ENCODE results near the gene FAM3B. TPM values are rescaled to one million over a fixed set of nuclear protein-coding genes. Genes with fewer than 3 reads are reported as not detected.

Gene FAM3B
- total RNA-seq, 1 donor from 2014 or later: 4.8 TPM

DNA sequence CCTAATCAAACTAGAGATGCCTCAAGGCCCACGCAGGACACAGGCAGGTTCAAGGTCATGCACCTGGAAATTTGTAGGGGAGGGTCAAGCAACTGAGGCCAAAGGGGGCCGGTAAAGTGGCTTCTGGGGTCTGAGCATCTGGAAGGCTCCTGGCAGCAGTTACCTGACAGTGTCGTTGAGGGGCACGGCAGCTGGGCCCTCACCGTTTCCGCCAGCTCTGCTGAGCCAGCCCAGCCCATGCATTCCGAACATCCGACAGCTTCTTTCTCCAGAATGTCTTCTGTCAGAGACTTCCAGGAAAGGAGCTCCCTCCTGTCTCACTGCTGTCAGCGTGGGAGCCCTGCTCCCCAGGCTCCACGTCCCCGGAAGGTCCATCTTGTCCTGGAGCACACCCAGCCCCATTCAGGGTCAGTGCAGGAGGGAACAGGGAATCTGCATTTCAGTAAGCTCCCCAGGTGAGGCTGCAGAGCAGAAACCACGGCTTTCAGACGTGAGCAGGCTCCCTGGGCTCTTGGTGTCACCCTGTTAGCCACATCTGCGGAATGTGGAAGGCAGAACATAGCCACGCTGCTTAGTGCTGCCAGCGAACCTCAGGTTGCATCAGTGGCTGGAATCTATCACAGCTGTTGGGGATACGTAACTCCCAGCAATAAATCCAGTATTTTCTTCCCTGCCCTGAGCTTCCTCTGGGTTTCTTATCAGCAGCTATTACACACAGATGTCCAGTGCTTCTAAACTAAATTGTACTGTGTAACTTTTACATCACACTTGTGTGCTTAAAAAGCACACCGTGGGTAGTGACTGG, 36.3 kb upstream of the FAM3B start:
- Histone ChIP-seq H3K36me3 (peaks cover 8% of the 10 kb centered on the region), H3K9me3 (no peaks in the 10 kb centered on the region), H3K27me3 (ENCODE audit: low read depth) (no peaks in the 10 kb centered on the region), H3K4me1 (no peaks in the 10 kb centered on the region), H3K27ac (no peak overlapping the region), H3K4me3 (no peak overlapping the region)
- DNase-seq (no peak), ATAC-seq (peak; percentile 11 to 24)
- intact Hi-C loops (cut with DNase I): loop anchor here (5.0 kb wide), 1 partner anchor 182 kb away; no protein-coding TSS in a partner anchor
- TF ChIP-seq CTCF (IDR thresholded peaks at IDR 0.05): no peak

GRCh38 chr21:41282412-41282811, 34.2 kb upstream of the FAM3B start:
- no peaks in the 10 kb centered on the region for H3K27me3 ChIP-seq (ENCODE audit: low read depth)
- H3K27ac ChIP-seq: no peak overlapping the region
- no peaks in the 10 kb centered on the region for H3K9me3 ChIP-seq
- ATAC-seq: no peak
- no peaks in the 10 kb centered on the region for H3K4me1 ChIP-seq
- no peak for TF ChIP-seq CTCF (IDR thresholded peaks at IDR 0.05)
- no peaks in the 10 kb centered on the region for H3K36me3 ChIP-seq
- intact Hi-C loops (cut with DNase I): loop anchor here (5.0 kb wide), 1 partner anchor 180 kb away; no protein-coding TSS in a partner anchor
- DNase-seq: no peak
- H3K4me3 ChIP-seq: no peak overlapping the region

DNA sequence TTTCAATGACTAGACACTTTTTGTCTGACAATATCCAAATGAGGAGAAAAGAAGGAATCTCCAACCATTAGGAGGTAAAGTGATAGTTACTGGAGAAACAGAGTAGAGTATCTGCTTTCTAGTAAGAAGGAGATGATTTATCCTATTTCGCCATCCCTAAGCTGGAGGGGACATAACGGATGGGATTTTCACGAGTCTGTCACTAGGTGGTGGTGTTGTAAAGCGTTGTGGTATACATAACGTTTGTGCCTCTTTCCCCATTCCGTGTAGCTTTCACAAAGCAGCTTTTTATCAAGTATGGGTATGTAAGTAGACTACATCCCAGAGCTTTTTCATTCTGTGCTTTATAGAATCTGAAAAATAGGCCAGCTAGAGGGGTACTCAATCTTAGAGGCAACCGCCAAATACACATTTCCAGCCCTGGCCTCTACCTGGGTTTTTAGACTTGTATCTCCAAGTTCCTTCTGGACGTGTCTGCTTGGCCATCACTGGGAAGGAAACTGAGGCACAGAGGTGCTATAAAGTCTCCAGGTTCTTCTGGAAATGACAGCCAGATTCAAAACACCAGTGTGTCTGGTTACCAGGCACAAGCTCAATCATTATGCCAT, 33.3 kb upstream of the FAM3B start:
- H3K4me3 ChIP-seq: no peak overlapping the region
- intact Hi-C loops (cut with DNase I): loop anchor here (5.0 kb wide), 1 partner anchor 179 kb away; no protein-coding TSS in a partner anchor
- ATAC-seq (peak; percentile 94 to 96), DNase-seq (no peak)
- TF ChIP-seq CTCF (IDR thresholded peaks at IDR 0.05): peak; percentile 75
- H3K9me3 ChIP-seq: no peaks in the 10 kb centered on the region
- no peaks in the 10 kb centered on the region for H3K4me1 ChIP-seq
- no peaks in the 10 kb centered on the region for H3K36me3 ChIP-seq
- no peak overlapping the region for H3K27ac ChIP-seq
- no peaks in the 10 kb centered on the region for H3K27me3 ChIP-seq (ENCODE audit: low read depth)

- H3K4me3 ChIP-seq: no peak overlapping the region
- H3K27me3 ChIP-seq (ENCODE audit: low read depth): peaks cover 27% of the 10 kb centered on the region
- intact Hi-C loops (cut with DNase I): no loop called here
- H3K9me3 ChIP-seq: no peaks in the 10 kb centered on the region
- TF ChIP-seq CTCF (IDR thresholded peaks at IDR 0.05): no peak
- no peak overlapping the region for H3K27ac ChIP-seq
- no peaks in the 10 kb centered on the region for H3K4me1 ChIP-seq
- DNase-seq: no peak
- ATAC-seq: peak; percentile 15 to 53
- no peaks in the 10 kb centered on the region for H3K36me3 ChIP-seq
Measured at GRCh38 chr21:41289431-41289830, 27.2 kb upstream of the FAM3B start.

GRCh38 chr21:41290106-41290799, 26.3 kb upstream of the FAM3B start:
- H3K27me3 ChIP-seq (ENCODE audit: low read depth): peaks cover 27% of the 10 kb centered on the region
- H3K27ac ChIP-seq: no peak overlapping the region
- DNase-seq: no peak
- no peak for ATAC-seq
- no peak overlapping the region for H3K4me3 ChIP-seq
- intact Hi-C loops (cut with DNase I): no loop called here
- no peaks in the 10 kb centered on the region for H3K9me3 ChIP-seq
- H3K36me3 ChIP-seq: no peaks in the 10 kb centered on the region
- no peaks in the 10 kb centered on the region for H3K4me1 ChIP-seq
- no peak for TF ChIP-seq CTCF (IDR thresholded peaks at IDR 0.05)
